ENCODE data around the gene KCNJ6.

The KCNJ6 gene

GRCh38 chr21:37615962-37616361 is 300.3 kb downstream of the KCNJ6 start:
- no peak for TF ChIP-seq CTCF (conservative IDR thresholded peaks at IDR 0.05; ENCODE audit: low read depth, low read length)
- DNase-seq (ENCODE audit: low read depth) = no peak
- no peak overlapping the region for H3K4me3 ChIP-seq (ENCODE audit: low read depth, low read length)

- H3K4me3 ChIP-seq (ENCODE audit: low read depth, low read length) = no peak overlapping the region
- no peak for DNase-seq (ENCODE audit: low read depth)
- TF ChIP-seq CTCF (conservative IDR thresholded peaks at IDR 0.05; ENCODE audit: low read depth, low read length) = no peak
Observed at GRCh38 chr21:37614351-37614875, 301.8 kb downstream of the KCNJ6 start.

- no peak for DNase-seq (ENCODE audit: low read depth)
- no peak overlapping the region for H3K4me3 ChIP-seq (ENCODE audit: low read depth, low read length)
- no peak for TF ChIP-seq CTCF (conservative IDR thresholded peaks at IDR 0.05; ENCODE audit: low read depth, low read length)
Observed at GRCh38 chr21:37607081-37607480, 309.2 kb downstream of the KCNJ6 start.

- no peak for DNase-seq (ENCODE audit: low read depth)
- TF ChIP-seq CTCF (conservative IDR thresholded peaks at IDR 0.05; ENCODE audit: low read depth, low read length) = no peak
- H3K4me3 ChIP-seq (ENCODE audit: low read depth, low read length) = no peak overlapping the region
Observed at GRCh38 chr21:37606549-37606948, 309.7 kb downstream of the KCNJ6 start.

- no peak for TF ChIP-seq CTCF (conservative IDR thresholded peaks at IDR 0.05; ENCODE audit: low read depth, low read length)
- no peak for DNase-seq (ENCODE audit: low read depth)
- H3K4me3 ChIP-seq (ENCODE audit: low read depth, low read length) = no peak overlapping the region
Observed at GRCh38 chr21:37605006-37605405, 311.3 kb downstream of the KCNJ6 start.

- no peak for DNase-seq (ENCODE audit: low read depth)
- H3K4me3 ChIP-seq (ENCODE audit: low read depth, low read length) = no peak overlapping the region
- no peak for TF ChIP-seq CTCF (conservative IDR thresholded peaks at IDR 0.05; ENCODE audit: low read depth, low read length)
Observed at GRCh38 chr21:37603129-37603528, 313.1 kb downstream of the KCNJ6 start.

GRCh38 chr21:37601915-37602314 is 314.3 kb downstream of the KCNJ6 start:
- no peak for TF ChIP-seq CTCF (conservative IDR thresholded peaks at IDR 0.05; ENCODE audit: low read depth, low read length)
- no peak for DNase-seq (ENCODE audit: low read depth)
- no peak overlapping the region for H3K4me3 ChIP-seq (ENCODE audit: low read depth, low read length)
